HCT116 (cell line): ENCODE measurements around the gene BTBD9. TPM values are rescaled to one million over a fixed set of nuclear protein-coding genes. Genes with fewer than 3 reads are reported as not detected.

Experiments used
- ATAC-seq: fragments of 200-7000 bp; cut with Tn5 transposase; 2 replicates; pipeline ENCODE4 v1.9.1; 2020; ENCODE audit warnings: mild to moderate bottlenecking, moderate library complexity
- BruUV-seq: library from RNA; stranded (reverse); fragments of 400-500 nt; replicated peaks from 2 replicates; lab custom pipeline; 2021; lab: Mats Ljungman, UMichigan
- CTCF ChIA-PET: fragments of 300-600 bp; sonication (Branson Sonifier 250); formaldehyde crosslinking; loops from one replicate; lab custom pipeline; 2021; ENCODE audit warnings: antibody characterized with exemption; lab: Charles Lee
- POLR2A ChIA-PET: fragments of 300-600, 350-600 bp; sonication (Branson Sonifier 250); formaldehyde crosslinking; loops from one replicate; lab custom pipeline; 2021; ENCODE audit warnings: antibody characterized with exemption; lab: Charles Lee
- RAD21 ChIA-PET, 2 experiments: fragments of 300-600 bp; sonication (Branson Sonifier 250); formaldehyde crosslinking; loops; one replicate each; lab custom pipeline; 2023; ENCODE audit warnings: low total read pairs in 2 of 2; ENCODE audit not compliant: uncharacterized antibody in 2 of 2, unreplicated experiment in 2 of 2, low non-redundant PET in 1 of 2; lab: Charles Lee
- DNase-seq: peaks from one replicate; pipeline ENCODE4 v3.0.0-alpha.2; 2010; ENCODE audit warnings: low read depth, low spot score
- H2AFZ ChIP-seq: fragments of 200-600 bp; shearing (Covaris generic), sonication (generic); 2 replicates; pipeline ENCODE4 v1.6.1; 2017; ENCODE audit warnings: low read depth, mixed run types, mixed read lengths, antibody characterized with exemption, low read length; ENCODE audit not compliant: poor library complexity, severe bottlenecking
- H3K27ac ChIP-seq: 2 replicates; pipeline ENCODE4 v1.5.1; 2012; ENCODE audit warnings: low read depth, low read length
- H3K27me3 ChIP-seq: fragments of 200-600 bp; sonication (generic); 2 replicates; pipeline ENCODE4 v1.6.1; 2016; ENCODE audit warnings: mixed run types, low read length, mixed read lengths; ENCODE audit not compliant: insufficient read depth
- H3K36me3 ChIP-seq, 2 experiments: fragments of 200-500 bp in 1 of 2; fragments of 200-600 bp in 1 of 2; sonication (Bioruptor generic) in 1 of 2; sonication (generic) in 1 of 2; 2 replicates each; pipeline versions ENCODE4 v1.5.1 to v1.6.1; 2014 to 2016; ENCODE audit warnings: low read length in 2 of 2, inconsistent platforms in 1 of 2, mixed read lengths in 1 of 2, mixed run types in 1 of 2; ENCODE audit not compliant: insufficient read depth in 2 of 2, control insufficient read depth in 1 of 2
- H3K4me1 ChIP-seq, 2 experiments: fragments of 200-600 bp in 1 of 2; sonication (generic) in 1 of 2; 2 replicates each; pipeline versions ENCODE4 v1.5.1 to v1.6.1; 2012 to 2017; ENCODE audit warnings: low read length in 2 of 2, inconsistent platforms in 1 of 2, mild to moderate bottlenecking in 1 of 2, mixed read lengths in 1 of 2, mixed run types in 1 of 2, moderate library complexity in 1 of 2; ENCODE audit not compliant: insufficient read depth in 2 of 2, control insufficient read depth in 1 of 2
- H3K4me2 ChIP-seq: fragments of 200-600 bp; sonication (generic); 2 replicates; pipeline ENCODE4 v1.6.1; 2017; ENCODE audit warnings: mixed run types, low read length, mixed read lengths
- H3K4me3 ChIP-seq, 2 experiments: fragments of 200-600 bp in 1 of 2; sonication (generic) in 1 of 2; replicated peaks in 1 of 2; 2 replicates each; pipeline ENCODE4 v1.5.1; 2011 to 2016; ENCODE audit warnings: low read length in 2 of 2, control low read depth in 1 of 2, low read depth in 1 of 2, mild to moderate bottlenecking in 1 of 2, mixed read lengths in 1 of 2, mixed run types in 1 of 2
- H3K79me2 ChIP-seq: fragments of 200-600 bp; sonication (generic); 2 replicates; pipeline ENCODE4 v1.6.1; 2017; ENCODE audit warnings: mild to moderate bottlenecking, mixed run types, low read length, moderate library complexity, mixed read lengths; ENCODE audit not compliant: insufficient read depth
- H3K9ac ChIP-seq: fragments of 200-600 bp; sonication (generic); 2 replicates; pipeline ENCODE4 v1.6.1; 2016; ENCODE audit warnings: low read length, mixed read lengths
- H3K9me2 ChIP-seq: fragments of 200-600 bp; sonication (generic), shearing (Covaris generic); 2 replicates; pipeline ENCODE4 v1.6.1; 2017; ENCODE audit warnings: mixed run types, mild to moderate bottlenecking, moderate library complexity; ENCODE audit not compliant: insufficient read depth
- H3K9me3 ChIP-seq, 2 experiments: fragments of 200-500 bp in 1 of 2; fragments of 200-600 bp in 1 of 2; sonication (Bioruptor generic) in 1 of 2; sonication (generic) in 1 of 2; 2 replicates each; pipeline ENCODE4 v1.6.1; 2014 to 2017; ENCODE audit warnings: low read length in 2 of 2, mixed read lengths in 2 of 2, inconsistent platforms in 1 of 2, low read depth in 1 of 2, mild to moderate bottlenecking in 1 of 2, mixed run types in 1 of 2, moderate library complexity in 1 of 2; ENCODE audit not compliant: control insufficient read depth in 1 of 2, insufficient read depth in 1 of 2
- H4K20me1 ChIP-seq: fragments of 200-600 bp; sonication (generic), shearing (Covaris generic); 2 replicates; pipeline ENCODE4 v1.6.1; 2017; ENCODE audit warnings: mixed run types, mild to moderate bottlenecking, moderate library complexity; ENCODE audit not compliant: insufficient read depth
- ATF3 ChIP-seq: IDR thresholded peaks from 2 replicates; pipeline ENCODE4 v1.6.1; 2012
- CBX3 ChIP-seq: IDR thresholded peaks from 2 replicates; pipeline ENCODE4 v1.6.1; 2012; ENCODE audit warnings: low read depth
- CEBPB ChIP-seq: IDR thresholded peaks from 2 replicates; pipeline ENCODE4 v1.6.1; 2012; ENCODE audit warnings: low read depth
- CTCF ChIP-seq, 3 experiments: fragments of 200-600 bp in 1 of 3; sonication (generic) in 1 of 3; IDR thresholded peaks in 2 of 3; conservative IDR thresholded peaks in 1 of 3; 2 replicates each; pipeline ENCODE4 v1.5.1; 2012 to 2017; ENCODE audit warnings: low read depth in 2 of 3, low read length in 2 of 3, antibody characterized with exemption in 1 of 3, borderline replicate concordance in 1 of 3, control low read depth in 1 of 3, mild to moderate bottlenecking in 1 of 3, mixed read lengths in 1 of 3, mixed run types in 1 of 3, moderate library complexity in 1 of 3; ENCODE audit not compliant: insufficient read depth in 1 of 3
- ELF1 ChIP-seq: IDR thresholded peaks from 2 replicates; pipeline ENCODE4 v1.6.1; 2012; ENCODE audit warnings: low read depth, borderline replicate concordance
- EZH2 ChIP-seq: fragments of 200-600 bp; sonication (generic); IDR thresholded peaks from 2 replicates; pipeline ENCODE4 v1.6.1; 2017; ENCODE audit warnings: antibody characterized with exemption, mixed run types
- EZH2phosphoT487 ChIP-seq: fragments of 200-600 bp; IDR thresholded peaks from 2 replicates; pipeline ENCODE4 v1.6.1; 2018; ENCODE audit warnings: antibody characterized with exemption, borderline replicate concordance
- FOSL1 ChIP-seq: IDR thresholded peaks from 2 replicates; pipeline ENCODE4 v1.6.1; 2012; ENCODE audit warnings: low read depth
- RAD21 ChIP-seq: IDR thresholded peaks from 2 replicates; pipeline ENCODE4 v1.6.1; 2012; ENCODE audit warnings: low read depth, mild to moderate bottlenecking
- SP1 ChIP-seq: IDR thresholded peaks from 2 replicates; pipeline ENCODE4 v1.6.1; 2012; ENCODE audit warnings: low read depth
- SRF ChIP-seq: IDR thresholded peaks from 2 replicates; pipeline ENCODE4 v1.6.1; 2012; ENCODE audit warnings: low read depth
- TCF7L2 ChIP-seq: IDR thresholded peaks from 2 replicates; pipeline ENCODE4 v1.7.0; 2011; ENCODE audit warnings: borderline replicate concordance, inconsistent platforms; ENCODE audit not compliant: insufficient read depth, insufficient read length; ENCODE audit errors: extremely low read depth
- YY1 ChIP-seq: IDR thresholded peaks from 2 replicates; pipeline ENCODE4 v1.6.1; 2011; ENCODE audit warnings: low read length, low read depth, moderate library complexity, mild to moderate bottlenecking; ENCODE audit not compliant: insufficient replicate concordance; ENCODE audit errors: extremely low read depth
- ZFX ChIP-seq: fragments of 450-650 bp; IDR thresholded peaks from 2 replicates; pipeline ENCODE4 v1.6.1; 2017
- ZNF274 ChIP-seq: fragments of 200-500 bp; sonication (Bioruptor generic); IDR thresholded peaks from 2 replicates; pipeline ENCODE4 v1.6.1; 2014; ENCODE audit warnings: mild to moderate bottlenecking, low read depth, low read length, inconsistent platforms
- intact Hi-C: fragments of 100-400 bp; cut with micrococcal nuclease; formaldehyde crosslinking; loops from 2 replicates; pipeline ENCODE4 v1.10.0; 2022
- total RNA-seq: library from RNA; stranded (reverse); gene quantifications from one replicate; pipeline ENCODE4 v1.2.1, GENCODE V29; 2021; ENCODE audit not compliant: unreplicated experiment
- TF ChIP-seq, protein P1 (sequence below): IDR thresholded peaks from 2 replicates; pipeline ENCODE4 v1.6.1; 2012; ENCODE audit warnings: low read depth
- TF ChIP-seq, protein P2 (sequence below): IDR thresholded peaks from 2 replicates; pipeline ENCODE4 v1.6.1; 2012
- TF ChIP-seq, protein P3 (sequence below): IDR thresholded peaks from 2 replicates; pipeline ENCODE4 v1.6.1; 2011; ENCODE audit warnings: mild to moderate bottlenecking, low read length, moderate library complexity; ENCODE audit not compliant: insufficient replicate concordance; ENCODE audit errors: extremely low read depth

BTBD9 gene
- total RNA-seq, 1 experiment from 2014 or later, result 10.9 TPM

DNA sequence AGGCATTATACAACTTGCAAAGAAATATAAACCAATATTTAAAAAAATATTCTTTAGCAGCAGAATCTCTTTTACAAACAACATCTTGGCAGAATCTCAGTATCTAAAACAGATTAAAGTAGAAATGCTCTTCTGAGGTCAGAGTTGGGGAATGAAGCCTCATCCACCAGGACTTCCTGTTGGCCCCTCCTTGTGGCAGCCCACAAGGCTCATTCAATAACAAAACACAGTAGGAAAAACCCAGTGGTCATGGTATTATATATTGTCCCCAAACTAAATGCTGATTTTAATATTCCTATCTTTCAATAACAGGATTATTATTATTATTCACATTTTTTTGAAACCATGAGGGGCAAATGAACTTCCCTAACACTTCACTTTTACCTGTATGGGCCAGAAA is 368.6 kb downstream of the BTBD9 start (continued):
- TF ChIP-seq, protein P1, sequence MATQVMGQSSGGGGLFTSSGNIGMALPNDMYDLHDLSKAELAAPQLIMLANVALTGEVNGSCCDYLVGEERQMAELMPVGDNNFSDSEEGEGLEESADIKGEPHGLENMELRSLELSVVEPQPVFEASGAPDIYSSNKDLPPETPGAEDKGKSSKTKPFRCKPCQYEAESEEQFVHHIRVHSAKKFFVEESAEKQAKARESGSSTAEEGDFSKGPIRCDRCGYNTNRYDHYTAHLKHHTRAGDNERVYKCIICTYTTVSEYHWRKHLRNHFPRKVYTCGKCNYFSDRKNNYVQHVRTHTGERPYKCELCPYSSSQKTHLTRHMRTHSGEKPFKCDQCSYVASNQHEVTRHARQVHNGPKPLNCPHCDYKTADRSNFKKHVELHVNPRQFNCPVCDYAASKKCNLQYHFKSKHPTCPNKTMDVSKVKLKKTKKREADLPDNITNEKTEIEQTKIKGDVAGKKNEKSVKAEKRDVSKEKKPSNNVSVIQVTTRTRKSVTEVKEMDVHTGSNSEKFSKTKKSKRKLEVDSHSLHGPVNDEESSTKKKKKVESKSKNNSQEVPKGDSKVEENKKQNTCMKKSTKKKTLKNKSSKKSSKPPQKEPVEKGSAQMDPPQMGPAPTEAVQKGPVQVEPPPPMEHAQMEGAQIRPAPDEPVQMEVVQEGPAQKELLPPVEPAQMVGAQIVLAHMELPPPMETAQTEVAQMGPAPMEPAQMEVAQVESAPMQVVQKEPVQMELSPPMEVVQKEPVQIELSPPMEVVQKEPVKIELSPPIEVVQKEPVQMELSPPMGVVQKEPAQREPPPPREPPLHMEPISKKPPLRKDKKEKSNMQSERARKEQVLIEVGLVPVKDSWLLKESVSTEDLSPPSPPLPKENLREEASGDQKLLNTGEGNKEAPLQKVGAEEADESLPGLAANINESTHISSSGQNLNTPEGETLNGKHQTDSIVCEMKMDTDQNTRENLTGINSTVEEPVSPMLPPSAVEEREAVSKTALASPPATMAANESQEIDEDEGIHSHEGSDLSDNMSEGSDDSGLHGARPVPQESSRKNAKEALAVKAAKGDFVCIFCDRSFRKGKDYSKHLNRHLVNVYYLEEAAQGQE, result no peak
- TF ChIP-seq SP1 (no peak), ELF1 (no peak)

DNA sequence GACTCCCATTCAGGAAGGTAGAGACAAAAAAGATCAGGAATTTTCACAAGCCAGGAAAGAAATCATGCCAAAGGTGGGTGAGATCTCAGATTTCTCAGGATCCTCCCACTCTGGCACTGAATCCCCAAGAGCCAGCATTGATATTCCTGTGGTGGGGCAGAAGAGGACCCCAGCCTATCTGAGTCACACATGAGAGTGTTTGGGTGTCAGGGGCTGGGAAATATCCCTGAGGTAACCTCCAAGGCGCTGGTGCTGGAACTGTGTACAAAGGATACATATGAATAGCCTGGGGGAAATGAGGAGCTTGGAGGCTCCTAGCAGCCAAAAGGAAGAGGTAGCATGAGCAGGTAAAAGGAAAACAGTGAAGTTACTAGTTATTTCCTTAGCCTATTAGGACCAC is 369.4 kb downstream of the BTBD9 start:
- Histone ChIP-seq H3K9ac (no peak overlapping the region), H2AFZ (no peak overlapping the region), H3K9me3 (no peaks in the 10 kb centered on the region), H3K27me3 (no peaks in the 10 kb centered on the region), H3K27ac (no peak overlapping the region), H3K4me2 (no peak overlapping the region), H3K36me3 (no peaks in the 10 kb centered on the region), H3K4me1 (peaks cover 0 to 6% of the 10 kb centered on the region in 2 experiments; a peak in 1 of 4 replicates), H4K20me1 (no peaks in the 10 kb centered on the region), H3K4me3 (no peak overlapping the region), H3K79me2 (no peaks in the 10 kb centered on the region), H3K9me2 (no peaks in the 10 kb centered on the region)
- RAD21 ChIA-PET, result no interaction called here
- POLR2A ChIA-PET, result no interaction called here
- CTCF ChIA-PET, result no interaction called here
- no peak for ATAC-seq
- DNase-seq, result no peak
- TF ChIP-seq CBX3 (no peak), YY1 (no peak), EZH2 (no peak), SRF (no peak), ATF3 (no peak), SP1 (no peak), ZFX (no peak), TCF7L2 (no peak), EZH2phosphoT487 (no peak), CEBPB (no peak), ZNF274 (no peak), FOSL1 (no peak), CTCF (IDR thresholded peaks at IDR 0.05 in 2 of 3, conservative IDR thresholded peaks at IDR 0.05 in 1 of 3; ENCODE audit: borderline replicate concordance in 1 of 3, insufficient read depth in 1 of 3, low read depth in 2 of 3, low read length in 2 of 3) (no peak), RAD21 (no peak)
- TF ChIP-seq, protein P2, sequence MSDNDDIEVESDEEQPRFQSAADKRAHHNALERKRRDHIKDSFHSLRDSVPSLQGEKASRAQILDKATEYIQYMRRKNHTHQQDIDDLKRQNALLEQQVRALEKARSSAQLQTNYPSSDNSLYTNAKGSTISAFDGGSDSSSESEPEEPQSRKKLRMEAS, result no peak
- TF ChIP-seq, protein P3, sequence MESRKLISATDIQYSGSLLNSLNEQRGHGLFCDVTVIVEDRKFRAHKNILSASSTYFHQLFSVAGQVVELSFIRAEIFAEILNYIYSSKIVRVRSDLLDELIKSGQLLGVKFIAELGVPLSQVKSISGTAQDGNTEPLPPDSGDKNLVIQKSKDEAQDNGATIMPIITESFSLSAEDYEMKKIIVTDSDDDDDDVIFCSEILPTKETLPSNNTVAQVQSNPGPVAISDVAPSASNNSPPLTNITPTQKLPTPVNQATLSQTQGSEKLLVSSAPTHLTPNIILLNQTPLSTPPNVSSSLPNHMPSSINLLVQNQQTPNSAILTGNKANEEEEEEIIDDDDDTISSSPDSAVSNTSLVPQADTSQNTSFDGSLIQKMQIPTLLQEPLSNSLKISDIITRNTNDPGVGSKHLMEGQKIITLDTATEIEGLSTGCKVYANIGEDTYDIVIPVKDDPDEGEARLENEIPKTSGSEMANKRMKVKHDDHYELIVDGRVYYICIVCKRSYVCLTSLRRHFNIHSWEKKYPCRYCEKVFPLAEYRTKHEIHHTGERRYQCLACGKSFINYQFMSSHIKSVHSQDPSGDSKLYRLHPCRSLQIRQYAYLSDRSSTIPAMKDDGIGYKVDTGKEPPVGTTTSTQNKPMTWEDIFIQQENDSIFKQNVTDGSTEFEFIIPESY, result no peak
- intact Hi-C loops, result no loop called here
- no TSS peak for BruUV-seq
